Panc1 (cell line): ENCODE data around the gene CLDN16. TPM values are rescaled to one million over a fixed set of nuclear protein-coding genes. Genes with fewer than 3 reads are reported as not detected.

ENCODE experiments used
- ATAC-seq: fragments of 200-7000 bp; cut with Tn5 transposase; 2 replicates; pipeline ENCODE4 v1.9.1; 2020; ENCODE audit warnings: mild to moderate bottlenecking, moderate library complexity
- BruUV-seq: library from RNA; stranded (reverse); fragments of 400-500 nt; replicated peaks from 2 replicates; lab custom pipeline; 2021; lab: Mats Ljungman, UMichigan
- CTCF ChIA-PET: fragments of 300-600 bp; sonication (Branson Sonifier 250); formaldehyde crosslinking; loops from one replicate; lab custom pipeline; 2022; ENCODE audit warnings: antibody characterized with exemption; lab: Charles Lee
- POLR2A ChIA-PET: fragments of 300-600 bp; sonication (Branson Sonifier 250); formaldehyde crosslinking; loops from one replicate; lab custom pipeline; 2022; ENCODE audit warnings: antibody characterized with exemption; lab: Charles Lee
- DNase-seq: peaks from one replicate; pipeline ENCODE4 v3.0.0-alpha.2; 2010; ENCODE audit warnings: low read depth, low spot score
- H3K27ac ChIP-seq: 2 replicates; pipeline ENCODE4 v1.5.1; 2011; ENCODE audit warnings: mild to moderate bottlenecking, low read length, inconsistent platforms
- H3K27me3 ChIP-seq: fragments of 200-500 bp; sonication (Bioruptor generic); 2 replicates; pipeline ENCODE4 v1.6.0; 2014; ENCODE audit warnings: low read length, inconsistent platforms; ENCODE audit not compliant: control insufficient read depth, insufficient read depth
- H3K36me3 ChIP-seq: fragments of 200-500 bp; sonication (Bioruptor generic); 2 replicates; pipeline ENCODE4 v1.5.1; 2014; ENCODE audit warnings: inconsistent platforms, mild to moderate bottlenecking, low read length, moderate library complexity; ENCODE audit not compliant: control insufficient read depth, insufficient read depth
- H3K4me1 ChIP-seq: 2 replicates; pipeline ENCODE4 v1.5.1; 2011; ENCODE audit warnings: inconsistent platforms, mild to moderate bottlenecking, low read length, moderate library complexity; ENCODE audit not compliant: control insufficient read depth, insufficient read depth
- H3K4me3 ChIP-seq, 2 experiments: 2 replicates each; pipeline ENCODE4 v1.5.1; 2011 to 2012; ENCODE audit warnings: low read depth in 2 of 2, low read length in 2 of 2, mild to moderate bottlenecking in 2 of 2, inconsistent platforms in 1 of 2, moderate library complexity in 1 of 2
- H3K9me3 ChIP-seq: fragments of 200-500 bp; sonication (Bioruptor generic); 2 replicates; pipeline ENCODE4 v1.5.1; 2014; ENCODE audit warnings: low read depth, mild to moderate bottlenecking, inconsistent platforms, low read length, moderate library complexity; ENCODE audit not compliant: control insufficient read depth, insufficient read depth
- POLR2AphosphoS5 ChIP-seq: IDR thresholded peaks from 2 replicates; pipeline ENCODE4 v1.6.1; 2012; ENCODE audit warnings: mild to moderate bottlenecking, low read depth, low read length, moderate library complexity
- SIN3A ChIP-seq: IDR thresholded peaks from 2 replicates; pipeline ENCODE4 v1.6.1; 2012; ENCODE audit warnings: low read depth, mild to moderate bottlenecking, low read length, moderate library complexity, borderline replicate concordance; ENCODE audit not compliant: insufficient read depth
- TCF7L2 ChIP-seq: IDR thresholded peaks from 2 replicates; pipeline ENCODE4 v1.6.1; 2011; ENCODE audit warnings: mild to moderate bottlenecking, low read depth, low read length, inconsistent platforms
- in situ Hi-C: cut with HindIII; loops from 2 replicates; pipeline ENCODE4 v1.10.0; 2016; ENCODE audit warnings: low sequenced_read_pairs, low pct_unique_long_range_greater_than_20kb
- intact Hi-C: fragments of 100-400 bp; cut with micrococcal nuclease; formaldehyde crosslinking; loops from one replicate; pipeline ENCODE4 v1.10.0; 2022; ENCODE audit not compliant: unreplicated experiment
- total RNA-seq: library from RNA; stranded (reverse); gene quantifications from one replicate; pipeline ENCODE4 v1.2.1, GENCODE V29; 2021; ENCODE audit not compliant: unreplicated experiment
- TF ChIP-seq, protein P1 (sequence below): fragments of 450-650 bp; IDR thresholded peaks from 2 replicates; pipeline ENCODE4 v1.5.1; 2017; ENCODE audit warnings: mild to moderate bottlenecking
- TF ChIP-seq, protein P2 (sequence below), 2 experiments: IDR thresholded peaks; 2 replicates each; pipeline ENCODE4 v1.6.1; 2011 to 2012; ENCODE audit warnings: low read depth in 2 of 2, control low read depth in 1 of 2, low read length in 1 of 2, mild to moderate bottlenecking in 1 of 2, moderate library complexity in 1 of 2; ENCODE audit not compliant: insufficient read depth in 1 of 2

The CLDN16 gene
- total RNA-seq, 1 experiment from 2014 or later: not detected

DNA sequence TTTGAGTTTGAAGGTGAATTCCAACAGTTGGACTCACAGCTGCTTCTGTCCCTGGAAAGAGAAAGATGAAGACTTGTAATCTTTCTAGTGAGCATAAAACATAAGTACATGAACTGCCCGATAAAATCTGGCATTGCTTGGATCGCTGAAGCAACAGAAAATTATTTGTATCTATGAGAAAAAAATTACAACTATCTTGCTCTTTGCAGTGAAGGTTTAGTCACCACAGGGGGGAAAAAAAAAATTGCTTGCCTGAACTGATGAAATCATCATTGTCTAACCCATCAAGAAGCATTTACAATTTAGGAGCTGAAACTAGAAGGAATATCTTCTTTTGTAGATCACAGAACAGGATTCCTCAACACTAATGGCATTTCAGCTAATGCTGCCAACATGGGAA is 41.7 kb downstream of the CLDN16 start:
- POLR2A ChIA-PET: interaction anchor here (0.7 kb wide), 1 partner anchor 126 kb away, joined by 4 read pairs; no protein-coding TSS in a partner anchor
- Histone ChIP-seq H3K9me3 (no peaks in the 10 kb centered on the region), H3K4me3 (no peak overlapping the region), H3K4me1 (peaks cover 3% of the 10 kb centered on the region; the same call in 1 of the 2 replicates), H3K36me3 (no peaks in the 10 kb centered on the region), H3K27ac (no peak overlapping the region), H3K27me3 (no peaks in the 10 kb centered on the region)
- BruUV-seq: no TSS peak
- TF ChIP-seq POLR2AphosphoS5 (no peak), TCF7L2 (no peak), SIN3A (no peak)
- TF ChIP-seq, protein P1, sequence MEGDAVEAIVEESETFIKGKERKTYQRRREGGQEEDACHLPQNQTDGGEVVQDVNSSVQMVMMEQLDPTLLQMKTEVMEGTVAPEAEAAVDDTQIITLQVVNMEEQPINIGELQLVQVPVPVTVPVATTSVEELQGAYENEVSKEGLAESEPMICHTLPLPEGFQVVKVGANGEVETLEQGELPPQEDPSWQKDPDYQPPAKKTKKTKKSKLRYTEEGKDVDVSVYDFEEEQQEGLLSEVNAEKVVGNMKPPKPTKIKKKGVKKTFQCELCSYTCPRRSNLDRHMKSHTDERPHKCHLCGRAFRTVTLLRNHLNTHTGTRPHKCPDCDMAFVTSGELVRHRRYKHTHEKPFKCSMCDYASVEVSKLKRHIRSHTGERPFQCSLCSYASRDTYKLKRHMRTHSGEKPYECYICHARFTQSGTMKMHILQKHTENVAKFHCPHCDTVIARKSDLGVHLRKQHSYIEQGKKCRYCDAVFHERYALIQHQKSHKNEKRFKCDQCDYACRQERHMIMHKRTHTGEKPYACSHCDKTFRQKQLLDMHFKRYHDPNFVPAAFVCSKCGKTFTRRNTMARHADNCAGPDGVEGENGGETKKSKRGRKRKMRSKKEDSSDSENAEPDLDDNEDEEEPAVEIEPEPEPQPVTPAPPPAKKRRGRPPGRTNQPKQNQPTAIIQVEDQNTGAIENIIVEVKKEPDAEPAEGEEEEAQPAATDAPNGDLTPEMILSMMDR: no peak
- TF ChIP-seq, protein P2, sequence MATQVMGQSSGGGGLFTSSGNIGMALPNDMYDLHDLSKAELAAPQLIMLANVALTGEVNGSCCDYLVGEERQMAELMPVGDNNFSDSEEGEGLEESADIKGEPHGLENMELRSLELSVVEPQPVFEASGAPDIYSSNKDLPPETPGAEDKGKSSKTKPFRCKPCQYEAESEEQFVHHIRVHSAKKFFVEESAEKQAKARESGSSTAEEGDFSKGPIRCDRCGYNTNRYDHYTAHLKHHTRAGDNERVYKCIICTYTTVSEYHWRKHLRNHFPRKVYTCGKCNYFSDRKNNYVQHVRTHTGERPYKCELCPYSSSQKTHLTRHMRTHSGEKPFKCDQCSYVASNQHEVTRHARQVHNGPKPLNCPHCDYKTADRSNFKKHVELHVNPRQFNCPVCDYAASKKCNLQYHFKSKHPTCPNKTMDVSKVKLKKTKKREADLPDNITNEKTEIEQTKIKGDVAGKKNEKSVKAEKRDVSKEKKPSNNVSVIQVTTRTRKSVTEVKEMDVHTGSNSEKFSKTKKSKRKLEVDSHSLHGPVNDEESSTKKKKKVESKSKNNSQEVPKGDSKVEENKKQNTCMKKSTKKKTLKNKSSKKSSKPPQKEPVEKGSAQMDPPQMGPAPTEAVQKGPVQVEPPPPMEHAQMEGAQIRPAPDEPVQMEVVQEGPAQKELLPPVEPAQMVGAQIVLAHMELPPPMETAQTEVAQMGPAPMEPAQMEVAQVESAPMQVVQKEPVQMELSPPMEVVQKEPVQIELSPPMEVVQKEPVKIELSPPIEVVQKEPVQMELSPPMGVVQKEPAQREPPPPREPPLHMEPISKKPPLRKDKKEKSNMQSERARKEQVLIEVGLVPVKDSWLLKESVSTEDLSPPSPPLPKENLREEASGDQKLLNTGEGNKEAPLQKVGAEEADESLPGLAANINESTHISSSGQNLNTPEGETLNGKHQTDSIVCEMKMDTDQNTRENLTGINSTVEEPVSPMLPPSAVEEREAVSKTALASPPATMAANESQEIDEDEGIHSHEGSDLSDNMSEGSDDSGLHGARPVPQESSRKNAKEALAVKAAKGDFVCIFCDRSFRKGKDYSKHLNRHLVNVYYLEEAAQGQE (IDR thresholded peaks at IDR 0.05; ENCODE audit: insufficient read depth in 1 of 2, low read depth in 2 of 2, low read length in 1 of 2): no peak
- CTCF ChIA-PET: no interaction called here
- intact Hi-C loops (no loop called here), in situ Hi-C loops (no loop called here)
- ATAC-seq: no peak
- no peak for DNase-seq

DNA sequence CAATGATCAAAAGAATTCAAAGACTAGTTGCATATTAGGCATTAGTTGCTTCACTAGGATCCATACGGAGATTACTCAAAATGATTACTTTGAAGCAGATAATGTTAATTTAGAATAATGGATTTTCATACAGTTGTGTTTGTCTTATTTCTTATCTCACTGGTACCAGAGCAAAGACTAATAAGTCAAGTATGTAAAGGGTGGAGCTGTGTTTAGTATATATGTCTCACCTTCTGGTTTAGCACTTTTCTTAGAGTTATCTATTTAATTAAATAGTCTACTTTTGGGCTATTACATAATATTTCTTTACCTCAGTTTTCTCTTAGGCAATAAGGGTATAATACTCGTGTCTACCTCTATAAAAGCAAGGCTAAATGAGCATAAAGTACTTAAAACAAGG is 42.9 kb downstream of the CLDN16 start:
- BruUV-seq: no TSS peak
- TF ChIP-seq, protein P2 (IDR thresholded peaks at IDR 0.05; ENCODE audit: insufficient read depth in 1 of 2, low read depth in 2 of 2, low read length in 1 of 2): no peak
- no peak for TF ChIP-seq POLR2AphosphoS5
- TF ChIP-seq TCF7L2: no peak
- no peak for TF ChIP-seq SIN3A
- TF ChIP-seq, protein P1: no peak
- Histone ChIP-seq H3K27ac (no peak overlapping the region), H3K36me3 (no peaks in the 10 kb centered on the region), H3K4me3 (no peak overlapping the region), H3K4me1 (no peaks in the 10 kb centered on the region), H3K27me3 (no peaks in the 10 kb centered on the region), H3K9me3 (no peaks in the 10 kb centered on the region)
- ATAC-seq: no peak
- in situ Hi-C loops (no loop called here), intact Hi-C loops (no loop called here)
- ChIA-PET CTCF (no interaction called here), POLR2A (no interaction called here)
- no peak for DNase-seq
